HCT116 (cell line): ENCODE measurements around the gene MDH2.

ENCODE experiments used
- EZH2 ChIP-seq: fragments of 200-600 bp; sonication (generic); IDR thresholded peaks from 2 replicates; pipeline ENCODE4 v1.6.1; 2017; ENCODE audit warnings: antibody characterized with exemption, mixed run types
- JUND ChIP-seq: IDR thresholded peaks from 2 replicates; pipeline ENCODE4 v1.6.1; 2012
- POLR2A ChIP-seq: IDR thresholded peaks from 2 replicates; pipeline ENCODE4 v1.7.0; 2011; ENCODE audit warnings: borderline replicate concordance; ENCODE audit not compliant: insufficient read depth, insufficient read length; ENCODE audit errors: extremely low read depth
- POLR2AphosphoS5 ChIP-seq: IDR thresholded peaks from 2 replicates; pipeline ENCODE4 v1.6.1; 2011; ENCODE audit warnings: mild to moderate bottlenecking, low read depth, low read length, moderate library complexity
- RAD21 ChIP-seq: IDR thresholded peaks from 2 replicates; pipeline ENCODE4 v1.6.1; 2012; ENCODE audit warnings: low read depth, mild to moderate bottlenecking
- TF ChIP-seq, protein P1 (sequence below), 3 experiments: fragments of 200-600 bp in 1 of 3; sonication (generic) in 1 of 3; IDR thresholded peaks in 2 of 3; conservative IDR thresholded peaks in 1 of 3; 2 replicates each; pipeline ENCODE4 v1.5.1; 2012 to 2017; ENCODE audit warnings: low read depth in 2 of 3, low read length in 2 of 3, antibody characterized with exemption in 1 of 3, borderline replicate concordance in 1 of 3, control low read depth in 1 of 3, mild to moderate bottlenecking in 1 of 3, mixed read lengths in 1 of 3, mixed run types in 1 of 3, moderate library complexity in 1 of 3; ENCODE audit not compliant: insufficient read depth in 1 of 3
- TF ChIP-seq, protein P2 (sequence below): IDR thresholded peaks from 2 replicates; pipeline ENCODE4 v1.6.1; 2012; ENCODE audit warnings: low read depth
- TF ChIP-seq, protein P3 (sequence below): IDR thresholded peaks from 2 replicates; pipeline ENCODE4 v1.6.1; 2012

DNA sequence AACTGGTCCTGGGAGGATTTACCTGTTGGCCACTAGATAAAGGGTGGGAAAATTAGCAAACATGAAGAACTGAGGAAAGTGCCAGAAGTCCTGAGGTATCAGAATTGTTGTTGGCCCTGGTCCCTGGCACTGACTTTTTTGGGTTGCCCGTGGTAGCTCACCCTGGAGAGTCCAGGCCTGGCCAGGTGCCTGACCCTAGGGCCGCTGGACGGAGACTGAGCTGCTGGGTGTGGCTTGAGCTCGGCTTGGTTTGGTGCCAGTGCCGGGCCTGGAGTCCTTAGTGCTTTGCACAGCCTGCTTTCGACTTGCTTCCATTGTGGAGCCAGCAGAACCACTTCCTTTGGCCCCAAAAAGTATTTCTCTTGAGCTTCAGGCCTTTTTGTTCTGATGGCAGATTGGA, 12.9 kb downstream of the MDH2 start:
- TF ChIP-seq POLR2A (no peak), RAD21 (no peak), EZH2 (no peak), POLR2AphosphoS5 (no peak), JUND (no peak)
- TF ChIP-seq, protein P1, sequence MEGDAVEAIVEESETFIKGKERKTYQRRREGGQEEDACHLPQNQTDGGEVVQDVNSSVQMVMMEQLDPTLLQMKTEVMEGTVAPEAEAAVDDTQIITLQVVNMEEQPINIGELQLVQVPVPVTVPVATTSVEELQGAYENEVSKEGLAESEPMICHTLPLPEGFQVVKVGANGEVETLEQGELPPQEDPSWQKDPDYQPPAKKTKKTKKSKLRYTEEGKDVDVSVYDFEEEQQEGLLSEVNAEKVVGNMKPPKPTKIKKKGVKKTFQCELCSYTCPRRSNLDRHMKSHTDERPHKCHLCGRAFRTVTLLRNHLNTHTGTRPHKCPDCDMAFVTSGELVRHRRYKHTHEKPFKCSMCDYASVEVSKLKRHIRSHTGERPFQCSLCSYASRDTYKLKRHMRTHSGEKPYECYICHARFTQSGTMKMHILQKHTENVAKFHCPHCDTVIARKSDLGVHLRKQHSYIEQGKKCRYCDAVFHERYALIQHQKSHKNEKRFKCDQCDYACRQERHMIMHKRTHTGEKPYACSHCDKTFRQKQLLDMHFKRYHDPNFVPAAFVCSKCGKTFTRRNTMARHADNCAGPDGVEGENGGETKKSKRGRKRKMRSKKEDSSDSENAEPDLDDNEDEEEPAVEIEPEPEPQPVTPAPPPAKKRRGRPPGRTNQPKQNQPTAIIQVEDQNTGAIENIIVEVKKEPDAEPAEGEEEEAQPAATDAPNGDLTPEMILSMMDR (IDR thresholded peaks at IDR 0.05 in 2 of 3, conservative IDR thresholded peaks at IDR 0.05 in 1 of 3; ENCODE audit: borderline replicate concordance in 1 of 3, insufficient read depth in 1 of 3, low read depth in 2 of 3, low read length in 2 of 3): no peak
- TF ChIP-seq, protein P2, sequence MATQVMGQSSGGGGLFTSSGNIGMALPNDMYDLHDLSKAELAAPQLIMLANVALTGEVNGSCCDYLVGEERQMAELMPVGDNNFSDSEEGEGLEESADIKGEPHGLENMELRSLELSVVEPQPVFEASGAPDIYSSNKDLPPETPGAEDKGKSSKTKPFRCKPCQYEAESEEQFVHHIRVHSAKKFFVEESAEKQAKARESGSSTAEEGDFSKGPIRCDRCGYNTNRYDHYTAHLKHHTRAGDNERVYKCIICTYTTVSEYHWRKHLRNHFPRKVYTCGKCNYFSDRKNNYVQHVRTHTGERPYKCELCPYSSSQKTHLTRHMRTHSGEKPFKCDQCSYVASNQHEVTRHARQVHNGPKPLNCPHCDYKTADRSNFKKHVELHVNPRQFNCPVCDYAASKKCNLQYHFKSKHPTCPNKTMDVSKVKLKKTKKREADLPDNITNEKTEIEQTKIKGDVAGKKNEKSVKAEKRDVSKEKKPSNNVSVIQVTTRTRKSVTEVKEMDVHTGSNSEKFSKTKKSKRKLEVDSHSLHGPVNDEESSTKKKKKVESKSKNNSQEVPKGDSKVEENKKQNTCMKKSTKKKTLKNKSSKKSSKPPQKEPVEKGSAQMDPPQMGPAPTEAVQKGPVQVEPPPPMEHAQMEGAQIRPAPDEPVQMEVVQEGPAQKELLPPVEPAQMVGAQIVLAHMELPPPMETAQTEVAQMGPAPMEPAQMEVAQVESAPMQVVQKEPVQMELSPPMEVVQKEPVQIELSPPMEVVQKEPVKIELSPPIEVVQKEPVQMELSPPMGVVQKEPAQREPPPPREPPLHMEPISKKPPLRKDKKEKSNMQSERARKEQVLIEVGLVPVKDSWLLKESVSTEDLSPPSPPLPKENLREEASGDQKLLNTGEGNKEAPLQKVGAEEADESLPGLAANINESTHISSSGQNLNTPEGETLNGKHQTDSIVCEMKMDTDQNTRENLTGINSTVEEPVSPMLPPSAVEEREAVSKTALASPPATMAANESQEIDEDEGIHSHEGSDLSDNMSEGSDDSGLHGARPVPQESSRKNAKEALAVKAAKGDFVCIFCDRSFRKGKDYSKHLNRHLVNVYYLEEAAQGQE: no peak
- TF ChIP-seq, protein P3, sequence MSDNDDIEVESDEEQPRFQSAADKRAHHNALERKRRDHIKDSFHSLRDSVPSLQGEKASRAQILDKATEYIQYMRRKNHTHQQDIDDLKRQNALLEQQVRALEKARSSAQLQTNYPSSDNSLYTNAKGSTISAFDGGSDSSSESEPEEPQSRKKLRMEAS: no peak
